Right renal pelvis (tissue), 4 donors: ENCODE results near the gene ZBTB46. TPM values are rescaled to one million over a fixed set of nuclear protein-coding genes. Genes with fewer than 3 reads are reported as not detected.
"Not testable (repeated sequence)": the region's sequence is repeated elsewhere in the genome, so short reads cannot be mapped to it uniquely, and the experiment has no call there.

Source experiments
- DNase-seq, 4 donors: peaks; one replicate each; pipeline ENCODE4 v3.0.0-alpha.2; 2013; ENCODE audit warnings: low read depth in 4 of 4, low spot score in 3 of 4, missing footprints in 1 of 4
- polyA plus RNA-seq, 4 donors: library from polyadenylated mRNA; unstranded; fragments of 120-200 nt; gene quantifications; one replicate each; pipeline ENCODE4 v1.2.1, GENCODE V29; 2013; ENCODE audit not compliant: insufficient read length in 4 of 4

The ZBTB46 gene
- polyA plus RNA-seq, 4 donors = 16.7 to 20.1 (median 18.0) TPM

- DNase-seq = no peak
These were observed 8.8 kb downstream of the ZBTB46 start for GRCh38 chr20:63822276-63822696.

GRCh38 chr20:63821811-63822210 is 9.3 kb downstream of the ZBTB46 start:
- DNase-seq = no peak

DNA sequence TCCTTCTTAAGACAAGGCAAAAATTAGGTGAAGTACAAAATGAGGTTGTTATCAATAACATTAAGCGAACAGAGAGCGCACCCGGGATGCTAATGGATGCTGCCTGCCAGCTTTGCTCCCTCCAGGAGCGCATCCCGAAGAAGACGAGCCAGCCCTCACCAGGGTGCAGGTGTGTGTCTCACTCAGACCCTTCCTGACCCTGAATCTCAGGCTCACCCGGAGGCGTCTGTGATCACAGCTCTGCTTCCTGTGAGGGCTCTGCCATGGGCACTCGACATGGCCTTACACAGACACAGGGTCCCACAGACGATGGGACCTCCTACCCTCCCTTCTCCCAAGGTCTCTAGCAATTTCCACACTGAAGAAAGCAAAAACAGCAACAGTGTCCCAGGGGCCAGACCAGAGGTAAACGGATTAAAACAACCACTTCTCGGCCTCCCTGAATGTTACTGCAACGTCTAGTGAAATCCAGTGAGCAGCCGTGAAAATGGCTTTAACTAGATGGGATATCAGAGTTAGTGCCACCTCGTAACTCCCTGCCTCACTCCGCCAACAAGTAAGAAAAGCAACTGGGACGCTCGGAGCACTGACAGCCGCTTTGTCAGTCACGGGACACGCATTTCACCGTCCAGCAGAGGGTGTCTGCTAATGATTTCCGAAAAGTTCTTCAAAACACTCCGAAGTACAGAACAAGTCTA is 11.7 kb downstream of the ZBTB46 start:
- no peak for DNase-seq

DNA sequence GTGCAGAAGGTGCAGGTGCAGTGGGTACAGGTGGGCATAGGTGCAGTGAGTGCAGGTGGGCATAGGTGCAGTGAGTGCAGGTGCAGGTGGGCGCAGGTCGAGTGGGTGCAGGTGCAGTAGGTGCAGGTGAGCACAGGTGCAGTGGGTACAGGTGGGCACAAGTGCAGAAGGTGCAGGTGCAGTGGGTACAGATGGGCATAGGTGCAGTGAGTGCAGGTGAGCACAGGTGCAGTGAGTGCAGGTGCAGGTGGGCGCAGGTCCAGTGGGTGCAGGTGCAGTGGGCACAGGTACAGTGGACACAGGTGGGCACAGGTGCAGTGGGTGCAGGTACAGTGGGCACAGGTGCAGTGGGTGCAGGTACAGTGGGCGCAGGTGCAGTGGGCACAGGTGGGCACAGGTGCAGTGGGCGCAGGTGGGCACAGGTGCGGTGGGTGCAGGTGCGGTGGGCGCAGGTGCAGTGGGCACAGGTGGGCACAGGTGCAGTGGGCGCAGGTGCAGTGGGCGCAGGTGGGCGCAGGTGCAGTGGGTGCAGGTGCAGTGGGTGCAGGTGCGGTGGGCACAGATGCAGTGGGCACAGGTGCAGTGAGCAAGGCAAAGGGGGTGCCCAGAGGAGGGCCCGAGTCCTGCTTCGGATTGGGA is 15.3 kb downstream of the ZBTB46 start:
- DNase-seq = no peak

DNA sequence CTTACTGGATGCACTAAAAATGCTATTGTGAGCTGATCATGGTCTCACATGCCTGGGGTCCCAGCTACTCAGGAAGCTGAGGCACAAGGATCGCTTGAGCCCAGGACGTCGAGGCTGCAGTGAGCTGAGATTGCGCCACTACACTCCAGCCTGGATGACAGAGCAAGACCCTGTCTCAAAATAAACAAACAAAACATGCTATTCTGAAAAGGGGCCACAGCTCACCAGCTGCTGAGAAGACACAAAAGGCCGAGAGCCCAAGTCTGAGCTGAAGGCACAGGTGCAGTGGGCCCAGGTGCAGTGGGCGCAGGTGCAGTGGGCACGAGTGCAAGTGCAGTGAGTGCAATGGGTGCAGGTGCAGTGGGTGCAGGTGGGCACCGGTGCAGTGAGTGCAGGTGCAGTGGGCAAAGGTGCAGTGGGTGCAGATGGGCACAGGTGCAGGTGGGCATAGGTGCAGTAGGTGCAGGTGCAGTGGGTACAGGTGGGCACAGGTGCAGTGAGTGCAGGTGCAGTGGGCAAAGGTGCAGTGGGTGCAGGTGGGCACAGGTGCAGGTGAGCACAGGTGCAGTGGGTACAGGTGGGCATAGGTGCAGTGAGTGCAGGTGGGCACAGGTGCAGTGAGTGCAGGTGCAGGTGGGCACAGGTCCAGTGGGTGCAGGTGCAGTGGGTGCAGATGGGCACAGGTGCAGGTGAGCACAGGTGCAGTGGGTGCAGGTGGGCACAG is 16.0 kb downstream of the ZBTB46 start:
- DNase-seq = no peak

- no peak for DNase-seq
These were observed 19.6 kb downstream of the ZBTB46 start for GRCh38 chr20:63811491-63811875.

- no peak for DNase-seq
These were observed 20.2 kb downstream of the ZBTB46 start for GRCh38 chr20:63810730-63811490.

DNA sequence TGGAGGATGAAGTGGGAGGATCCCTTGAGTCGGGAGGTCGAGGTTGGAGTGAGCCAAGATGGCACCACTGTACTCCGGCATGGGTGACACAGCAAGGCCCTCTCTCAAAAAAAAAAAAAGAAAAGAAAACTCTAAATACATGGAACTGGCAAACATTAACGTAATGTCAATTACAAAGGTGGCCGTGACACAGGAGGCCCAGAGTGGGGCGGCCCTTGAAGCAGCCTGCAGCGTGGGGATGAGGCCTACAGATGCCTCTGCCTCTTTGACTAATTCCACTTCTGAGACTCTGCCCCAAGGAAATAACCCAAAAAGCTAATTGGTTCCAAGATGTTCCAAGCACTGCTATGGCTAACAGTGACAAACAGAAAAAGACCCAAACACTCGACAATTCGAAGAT is 21.2 kb downstream of the ZBTB46 start:
- DNase-seq = no peak

GRCh38 chr20:63808964-63809674 is 21.9 kb downstream of the ZBTB46 start:
- DNase-seq = no peak

- no peak for DNase-seq
These were observed 22.8 kb downstream of the ZBTB46 start for GRCh38 chr20:63808145-63808724.

DNA sequence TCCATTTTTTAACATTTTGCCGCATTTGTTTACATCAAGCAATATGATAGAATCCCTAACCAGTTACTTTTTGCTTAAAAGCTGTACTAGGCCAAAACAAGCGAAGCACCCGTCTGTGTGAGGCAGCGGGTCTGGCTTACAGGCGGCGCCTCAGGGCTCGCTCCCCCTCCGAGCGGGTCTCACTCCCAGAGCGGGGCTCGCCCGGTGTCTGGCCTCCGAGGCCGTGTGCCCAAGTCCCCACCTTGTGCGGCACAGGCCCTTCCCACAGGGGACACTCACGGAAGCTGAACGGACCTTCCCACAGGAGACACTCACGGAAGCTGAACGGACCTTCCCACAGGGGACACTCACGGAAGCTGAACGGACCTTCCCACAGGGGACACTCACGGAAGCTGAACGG is 23.4 kb downstream of the ZBTB46 start:
- DNase-seq = no peak

DNA sequence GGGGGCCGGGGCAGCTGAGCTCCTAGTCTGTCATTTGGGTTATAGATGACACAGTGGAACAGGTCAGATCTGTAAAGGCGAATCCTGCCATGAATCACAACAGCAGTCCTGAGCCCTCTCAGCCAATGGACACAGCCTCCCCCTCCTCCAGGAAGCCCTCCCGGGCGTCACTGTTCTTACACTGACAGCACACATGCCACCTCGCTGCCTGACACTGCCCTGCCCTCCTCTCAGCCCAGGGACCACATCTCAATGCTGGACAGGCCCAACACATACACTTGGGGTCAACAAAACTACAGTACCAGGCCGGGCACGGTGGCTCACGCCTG is 26.8 kb downstream of the ZBTB46 start:
- DNase-seq = no peak

- DNase-seq = no peak
These were observed 28.4 kb downstream of the ZBTB46 start for GRCh38 chr20:63802469-63803240.

DNA sequence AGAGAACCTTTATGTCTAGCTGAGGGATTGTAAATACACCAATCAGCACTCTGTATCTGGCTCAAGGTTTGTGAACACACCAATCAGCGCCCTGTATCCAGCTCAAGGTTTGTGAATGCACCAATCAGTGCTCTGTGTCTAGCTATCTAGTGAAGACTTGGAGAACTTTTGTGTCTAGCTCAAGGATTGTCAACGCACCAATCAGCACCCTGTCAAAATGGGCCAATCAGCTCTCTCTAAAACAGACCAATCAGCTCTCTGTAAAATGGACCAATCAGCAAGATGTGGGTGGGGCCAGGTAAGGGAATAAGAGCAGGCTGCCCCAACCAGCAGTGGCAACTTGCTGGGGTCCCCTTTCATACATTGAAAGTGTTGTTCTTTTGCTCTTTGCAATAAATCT is 29.9 kb downstream of the ZBTB46 start:
- not testable (repeated sequence) for DNase-seq

GRCh38 chr20:63800411-63800810 is 30.7 kb downstream of the ZBTB46 start:
- not testable (repeated sequence) for DNase-seq

- DNase-seq = not testable (repeated sequence)
These were observed 31.9 kb downstream of the ZBTB46 start for GRCh38 chr20:63799127-63799526.

- DNase-seq = not testable (repeated sequence)
These were observed 33.9 kb downstream of the ZBTB46 start for GRCh38 chr20:63797175-63797574.

- DNase-seq = no peak
These were observed 35.8 kb downstream of the ZBTB46 start for GRCh38 chr20:63795178-63795830.

GRCh38 chr20:63794614-63795013 is 36.5 kb downstream of the ZBTB46 start:
- no peak for DNase-seq
